Left renal cortex interstitium (tissue), 4 donors: ENCODE measurements around the gene TMPRSS9. TPM values are rescaled to one million over a fixed set of nuclear protein-coding genes. Genes with fewer than 3 reads are reported as not detected.

Experiments used
- DNase-seq, 4 donors: peaks; one replicate each; pipeline ENCODE4 v3.0.0-alpha.2; 2013; ENCODE audit warnings: low read depth in 4 of 4, low spot score in 2 of 4, missing footprints in 1 of 4
- polyA plus RNA-seq, 4 donors: library from polyadenylated mRNA; unstranded; fragments of 120-200 nt; gene quantifications; one replicate each; pipeline ENCODE4 v1.2.1, GENCODE V29; 2013; ENCODE audit not compliant: insufficient read length in 4 of 4

The TMPRSS9 gene
- polyA plus RNA-seq, 4 donors: 0.08 to 1.2 (median 0.62) TPM

- no peak for DNase-seq
Observed at GRCh38 chr19:2475018-2475701, 115.1 kb downstream of the TMPRSS9 start.

Other genes starting within 250 kb of the TMPRSS9 start
- gene AP3D1, start 208.7 kb upstream of the TMPRSS9 start, polyA plus RNA-seq: 100 to 1,000 TPM in 3 of 4 donors, 10 to 100 TPM in 1; 92.0 to 128 (median 113) TPM
- gene DOT1L, start 196.3 kb upstream of the TMPRSS9 start, polyA plus RNA-seq: 10 to 100 TPM; 20.1 to 43.7 (median 29.1) TPM
- 10 to 100 TPM; 60.5 to 98.5 (median 82.3) TPM for gene PLEKHJ1, start 123.9 kb upstream of the TMPRSS9 start, polyA plus RNA-seq
- 10 to 100 TPM; 55.3 to 92.4 (median 84.6) TPM for gene SF3A2, start 123.4 kb upstream of the TMPRSS9 start, polyA plus RNA-seq
- 1 to 10 TPM in 3 of 4 donors, under 1 TPM in 1; 0.96 to 3.8 (median 2.4) TPM for gene AMH, start 110.9 kb upstream of the TMPRSS9 start, polyA plus RNA-seq
- under 1 TPM; 0.23 to 0.94 (median 0.74) TPM for gene JSRP1, start 103.8 kb upstream of the TMPRSS9 start, polyA plus RNA-seq
- gene PEAK3, start 78.1 kb upstream of the TMPRSS9 start, polyA plus RNA-seq: under 1 TPM in 3 of 4 donors, not detected in 1; 0.06 to 0.21 (median 0.16) TPM
- under 1 TPM; 0.06 to 0.14 (median 0.09) TPM for gene LINGO3, start 52.1 kb upstream of the TMPRSS9 start, polyA plus RNA-seq
- 100 to 1,000 TPM in 3 of 4 donors, 10 to 100 TPM in 1; 75.3 to 125 (median 114) TPM for gene LSM7, start 31.7 kb upstream of the TMPRSS9 start, polyA plus RNA-seq
- gene SPPL2B, start 31.6 kb upstream of the TMPRSS9 start, polyA plus RNA-seq: 100 to 1,000 TPM in 2 of 4 donors, 10 to 100 TPM in 2; 39.5 to 141 (median 89.3) TPM
- gene TIMM13, start 67.3 kb downstream of the TMPRSS9 start, polyA plus RNA-seq: 100 to 1,000 TPM in 1 of 4 donors, 10 to 100 TPM in 3; 64.7 to 125 (median 91.1) TPM
- 10 to 100 TPM; 51.4 to 93.0 (median 76.8) TPM for gene LMNB2, start 96.7 kb downstream of the TMPRSS9 start, polyA plus RNA-seq
- 10 to 100 TPM in 3 of 4 donors, 1 to 10 TPM in 1; 9.9 to 17.6 (median 11.3) TPM for gene GADD45B, start 115.9 kb downstream of the TMPRSS9 start, polyA plus RNA-seq